H9 (cell line): Measurements from ENCODE around the gene TCEAL3. TPM values are rescaled to one million over a fixed set of nuclear protein-coding genes. Genes with fewer than 3 reads are reported as not detected.

ENCODE experiments used
- DNase-seq: peaks from one replicate; pipeline ENCODE4 v3.0.0-alpha.2; 2017
- H2AFZ ChIP-seq: one replicate; pipeline ENCODE4 v1.6.1; 2013; ENCODE audit warnings: mild to moderate bottlenecking, low read length, control low read depth, moderate library complexity
- H2AK5ac ChIP-seq: 2 replicates; pipeline ENCODE4 v1.6.1; 2013; ENCODE audit warnings: low read length, control low read depth, mixed read lengths; ENCODE audit not compliant: insufficient read length
- H2BK120ac ChIP-seq: one replicate; pipeline ENCODE4 v1.6.1; 2013; ENCODE audit warnings: low read depth, mild to moderate bottlenecking, low read length, control low read depth, inconsistent platforms; ENCODE audit not compliant: poor library complexity, severe bottlenecking
- H2BK12ac ChIP-seq: 2 replicates; pipeline ENCODE4 v1.6.1; 2013; ENCODE audit warnings: low read length, control low read depth, mixed read lengths, low read depth; ENCODE audit not compliant: insufficient read length
- H2BK15ac ChIP-seq: 2 replicates; pipeline ENCODE4 v1.6.1; 2013; ENCODE audit warnings: low read depth, low read length, control low read depth
- H2BK20ac ChIP-seq: one replicate; pipeline ENCODE4 v1.6.1; 2013; ENCODE audit warnings: low read depth, mild to moderate bottlenecking, low read length, control low read depth, inconsistent platforms; ENCODE audit not compliant: poor library complexity, severe bottlenecking
- H2BK5ac ChIP-seq: 2 replicates; pipeline ENCODE4 v1.6.1; 2013; ENCODE audit warnings: low read length, control low read depth, mixed read lengths; ENCODE audit not compliant: insufficient read length
- H3K14ac ChIP-seq: 2 replicates; pipeline ENCODE4 v1.6.1; 2013; ENCODE audit warnings: low read length, control low read depth; ENCODE audit not compliant: insufficient read depth
- H3K18ac ChIP-seq: 2 replicates; pipeline ENCODE4 v1.6.1; 2013; ENCODE audit warnings: low read depth, mild to moderate bottlenecking, mixed read lengths, low read length, control low read depth; ENCODE audit not compliant: insufficient read length
- H3K23ac ChIP-seq: 2 replicates; pipeline ENCODE4 v1.6.1; 2013; ENCODE audit warnings: low read length, control low read depth, mixed read lengths, low read depth; ENCODE audit not compliant: insufficient read length
- H3K23me2 ChIP-seq: 2 replicates; pipeline ENCODE4 v1.6.1; 2013; ENCODE audit warnings: low read depth, mild to moderate bottlenecking, mixed read lengths, low read length, control low read depth; ENCODE audit not compliant: insufficient read length, poor library complexity, severe bottlenecking
- H3K27ac ChIP-seq: 2 replicates; pipeline ENCODE4 v1.5.1; 2013; ENCODE audit warnings: low read length, control low read depth, mixed read lengths, low read depth; ENCODE audit not compliant: insufficient read length
- H3K27me3 ChIP-seq: 2 replicates; pipeline ENCODE4 v1.6.1; 2013; ENCODE audit warnings: low read length, control low read depth, inconsistent platforms; ENCODE audit not compliant: insufficient read depth
- H3K4ac ChIP-seq: 2 replicates; pipeline ENCODE4 v1.6.1; 2013; ENCODE audit warnings: low read depth, mild to moderate bottlenecking, control low read depth, inconsistent platforms, low read length, moderate library complexity
- H3K4me1 ChIP-seq: 2 replicates; pipeline ENCODE4 v1.6.1; 2013; ENCODE audit warnings: low read length, control low read depth, inconsistent platforms; ENCODE audit not compliant: insufficient read depth
- H3K4me2 ChIP-seq: 2 replicates; pipeline ENCODE4 v1.6.1; 2013; ENCODE audit warnings: low read length, control low read depth, mixed read lengths; ENCODE audit not compliant: insufficient read length, insufficient read depth
- H3K56ac ChIP-seq: 2 replicates; pipeline ENCODE4 v1.6.1; 2013; ENCODE audit warnings: low read depth, mild to moderate bottlenecking, mixed read lengths, low read length, control low read depth; ENCODE audit not compliant: insufficient read length
- H3K79me1 ChIP-seq: 2 replicates; pipeline ENCODE4 v1.6.1; 2013; ENCODE audit warnings: low read depth, mild to moderate bottlenecking, moderate library complexity, low read length, control low read depth, inconsistent platforms; ENCODE audit not compliant: insufficient read depth, poor library complexity, severe bottlenecking
- H3K79me2 ChIP-seq: 2 replicates; pipeline ENCODE4 v1.6.1; 2013; ENCODE audit warnings: low read length, control low read depth, inconsistent platforms; ENCODE audit not compliant: insufficient read depth
- H3K9ac ChIP-seq: 2 replicates; pipeline ENCODE4 v1.6.1; 2013; ENCODE audit warnings: low read length, control low read depth, mixed read lengths; ENCODE audit not compliant: insufficient read length; ENCODE audit errors: extremely low read depth
- H3K9me3 ChIP-seq: one replicate; pipeline ENCODE4 v1.6.1; 2013; ENCODE audit warnings: low read depth, low read length, inconsistent platforms; ENCODE audit not compliant: control insufficient read depth
- H3T11ph ChIP-seq: one replicate; pipeline ENCODE4 v1.6.1; 2013; ENCODE audit warnings: mild to moderate bottlenecking, low read length, control low read depth, inconsistent platforms
- H4K20me1 ChIP-seq: one replicate; pipeline ENCODE4 v1.6.1; 2013; ENCODE audit not compliant: control insufficient read depth, insufficient read length, insufficient read depth
- H4K5ac ChIP-seq: 2 replicates; pipeline ENCODE4 v1.6.1; 2013; ENCODE audit warnings: low read depth, mild to moderate bottlenecking, mixed read lengths, low read length, control low read depth; ENCODE audit not compliant: insufficient read length
- H4K8ac ChIP-seq: replicated peaks from 2 replicates; pipeline ENCODE4 v1.6.1; 2013; ENCODE audit warnings: low read length, control low read depth, mixed read lengths, low read depth; ENCODE audit not compliant: insufficient read length
- H4K91ac ChIP-seq: 2 replicates; pipeline ENCODE4 v1.6.1; 2013; ENCODE audit warnings: low read depth, mild to moderate bottlenecking, moderate library complexity, mixed read lengths, low read length, control low read depth; ENCODE audit not compliant: insufficient read length
- H3K27ac Mint-ChIP-seq, 3 experiments: 2 replicates in 2 of 3; 3 replicates in 1 of 3; pipeline ENCODE4 v1.8.0; 2020 to 2021; ENCODE audit warnings: mixed read lengths in 3 of 3, mild to moderate bottlenecking in 1 of 3, moderate library complexity in 1 of 3
- H3K27me3 Mint-ChIP-seq: 2 replicates; pipeline ENCODE4 v1.8.0; 2021; ENCODE audit warnings: low read depth, mild to moderate bottlenecking, moderate library complexity, mixed read lengths
- H3K36me3 Mint-ChIP-seq, 3 experiments: 2 replicates in 2 of 3; 3 replicates in 1 of 3; pipeline ENCODE4 v1.8.0; 2020 to 2021; ENCODE audit warnings: low read depth in 3 of 3, mixed read lengths in 3 of 3; ENCODE audit not compliant: insufficient read depth in 1 of 3
- H3K4me1 Mint-ChIP-seq, 2 experiments: 2 replicates each; pipeline ENCODE4 v1.8.0; 2020; ENCODE audit warnings: mixed read lengths in 2 of 2
- H3K4me3 Mint-ChIP-seq, 2 experiments: 2 replicates in 1 of 2; 3 replicates in 1 of 2; pipeline ENCODE4 v1.8.0; 2020 to 2021; ENCODE audit warnings: mild to moderate bottlenecking in 2 of 2, mixed read lengths in 2 of 2, moderate library complexity in 1 of 2
- H3K9me3 Mint-ChIP-seq, 2 experiments: 2 replicates in 1 of 2; 3 replicates in 1 of 2; pipeline ENCODE4 v1.8.0; 2020; ENCODE audit warnings: mild to moderate bottlenecking in 2 of 2, mixed read lengths in 2 of 2, moderate library complexity in 1 of 2
- CTCF ChIP-seq: fragments of 200-600 bp; sonication (generic); conservative IDR thresholded peaks from 3 replicates; pipeline ENCODE4 v1.8.0; 2021; ENCODE audit warnings: antibody characterized with exemption, mild to moderate bottlenecking
- WGBS: extraction: QIAGEN DNeasy Blood & Tissue Kit; methylation state at CpG from one replicate; pipeline ENCODE4 v1.1.7; 2013; ENCODE audit warnings: missing lambda C conversion rate, low lambda C conversion rate, mixed read lengths; ENCODE audit not compliant: insufficient read length; ENCODE audit errors: extremely low coverage; 5-methylcytosine and 5-hydroxymethylcytosine counted together
- total RNA-seq: library from RNA; stranded (reverse); gene quantifications from 2 replicates; pipeline ENCODE4 v1.2.1, GENCODE V29; 2021

TCEAL3 gene
- total RNA-seq, 1 experiment from 2014 or later: 11.1 TPM

- H3K27me3 Mint-ChIP-seq: no peaks in the 10 kb centered on the region
- WGBS: no CpG with 5 or more reads among the region's 2 CpGs
- no peak for TF ChIP-seq CTCF
Measured at GRCh38 chrX:103635436-103635835, 27.7 kb downstream of the TCEAL3 start.

More at GRCh38 chrX:103635436-103635835, 27.7 kb downstream of the TCEAL3 start:
- no peak overlapping the region for H2BK120ac ChIP-seq
- no peak overlapping the region for H3K18ac ChIP-seq
- DNase-seq: no peak
- H3K27me3 ChIP-seq: no peaks in the 10 kb centered on the region
- peaks cover 1 to 3% of the 10 kb centered on the region in 2 experiments; a peak in 3 of 4 replicates for H3K4me1 Mint-ChIP-seq
- no peaks in the 10 kb centered on the region for H3K36me3 Mint-ChIP-seq
- H4K91ac ChIP-seq: no peak overlapping the region
- no peak overlapping the region for H2BK12ac ChIP-seq
- H3K4ac ChIP-seq: no peak overlapping the region
- H2AFZ ChIP-seq: no peak overlapping the region
- no peak overlapping the region for H3K9ac ChIP-seq
- no peak overlapping the region for H2BK15ac ChIP-seq
- no peaks in the 10 kb centered on the region for H4K20me1 ChIP-seq
- H3K23ac ChIP-seq: no peak overlapping the region
- H3K27ac Mint-ChIP-seq: no peak overlapping the region
- H3K4me1 ChIP-seq: no peaks in the 10 kb centered on the region
- H2BK5ac ChIP-seq: no peak overlapping the region
- H3K79me2 ChIP-seq: no peaks in the 10 kb centered on the region
- H3K27ac ChIP-seq: no peak overlapping the region
- no peak overlapping the region for H4K8ac ChIP-seq
- H3K56ac ChIP-seq: no peak overlapping the region
- H3K14ac ChIP-seq: no peak overlapping the region
- no peaks in the 10 kb centered on the region for H3K79me1 ChIP-seq
- no peak overlapping the region for H2BK20ac ChIP-seq
- H3K9me3 Mint-ChIP-seq: peaks cover 0 to 13% of the 10 kb centered on the region in 2 experiments; a peak in 2 of 5 replicates
- no peak overlapping the region for H3T11ph ChIP-seq
- no peak overlapping the region for H3K4me2 ChIP-seq
- no peak overlapping the region for H4K5ac ChIP-seq
- no peaks in the 10 kb centered on the region for H3K23me2 ChIP-seq
- H2AK5ac ChIP-seq: no peak overlapping the region
- no peaks in the 10 kb centered on the region for H3K9me3 ChIP-seq
- H3K4me3 Mint-ChIP-seq: no peak overlapping the region
